ENCODE data around the gene UBA5. TPM values are rescaled to one million over a fixed set of nuclear protein-coding genes. Genes with fewer than 3 reads are reported as not detected.

UBA5 gene
- total and polyA plus RNA-seq, 9 of the 15 experiments (the other 6 are each of a cell fraction or from before 2014, with no cell fraction given) = 8.1 to 71.1 (median 29.4) TPM

- Histone ChIP-seq H3K9ac (ENCODE audit: insufficient read depth in 1 of 2, low read depth in 2 of 2, low read length in 2 of 2) (no peak overlapping the region), H4K20me1 (replicated peaks; ENCODE audit: control insufficient read depth, insufficient read depth, low read length) (no peaks in the 10 kb centered on the region), H2AFZ (ENCODE audit: low read depth, low read length) (no peak overlapping the region), H3K9me1 (ENCODE audit: control insufficient read depth, insufficient read depth, low read length) (no peaks in the 10 kb centered on the region), H3K4me2 (ENCODE audit: insufficient read depth, low read length) (no peak overlapping the region), H3K36me3 (ENCODE audit: control insufficient read depth, insufficient read depth, low read length) (no peaks in the 10 kb centered on the region), H3K79me2 (ENCODE audit: control insufficient read depth, insufficient read depth, low read length) (no peaks in the 10 kb centered on the region), H3K9me3 (replicated peaks; ENCODE audit: control insufficient read depth, insufficient read depth, low read depth, low read length) (no peaks in the 10 kb centered on the region), H3K27ac (ENCODE audit: extremely low read depth, low read depth, low read length) (no peak overlapping the region), H3K4me3 (no peak overlapping the region), H3K4me1 (replicated peaks in 1 of 2; ENCODE audit: control insufficient read depth in 2 of 2, insufficient read depth in 2 of 2, low read length in 2 of 2) (no peaks in the 10 kb centered on the region), H3K27me3 (ENCODE audit: control insufficient read depth in 2 of 2, insufficient read depth in 2 of 2, low read length in 2 of 2) (no peaks in the 10 kb centered on the region)
- intact Hi-C loops (cut with micrococcal nuclease) (no loop called here), in situ Hi-C loops (cut with MboI) (no loop called here)
- BruUV-seq (replicated peaks) = no TSS peak
- TF ChIP-seq XRCC4 (IDR thresholded peaks at IDR 0.05; ENCODE audit: extremely low read depth, insufficient read depth, insufficient read length) = no peak
- TF ChIP-seq SRSF7 (optimal IDR thresholded peaks at IDR 0.05; ENCODE audit: low read depth, low read length) = no peak
- no peak for TF ChIP-seq ZNF232 (CRISPR knock-in tag; IDR thresholded peaks at IDR 0.05)
- TF ChIP-seq POLR3A (IDR thresholded peaks at IDR 0.05; ENCODE audit: borderline replicate concordance, extremely low read depth, insufficient read depth, insufficient read length) = no peak
- ChIA-PET CTCF (ENCODE audit: low intra/inter-chr PET ratio) (no interaction called here), POLR2A (no interaction called here)
- WGBS (ENCODE audit: insufficient coverage, low coverage, missing lambda C conversion rate) = 66% methylated on average over 7 of the region's 7 CpGs
- DNase-seq (ENCODE audit: extremely low read depth in 1 of 4, low spot score in 3 of 4) = no peak
- no peak for FAIRE-seq
- ATAC-seq = no peak
These were observed 35.3 kb upstream of the UBA5 start for GRCh38 chr3:132624790-132625189.

GRCh38 chr3:132625613-132626012 lies 34.5 kb upstream of the UBA5 start:
- Histone ChIP-seq H3K4me1 (replicated peaks in 1 of 2; ENCODE audit: control insufficient read depth in 2 of 2, insufficient read depth in 2 of 2, low read length in 2 of 2) (no peaks in the 10 kb centered on the region), H4K20me1 (replicated peaks; ENCODE audit: control insufficient read depth, insufficient read depth, low read length) (no peaks in the 10 kb centered on the region), H3K36me3 (ENCODE audit: control insufficient read depth, insufficient read depth, low read length) (no peaks in the 10 kb centered on the region), H3K27ac (ENCODE audit: extremely low read depth, low read depth, low read length) (no peak overlapping the region), H3K4me2 (ENCODE audit: insufficient read depth, low read length) (no peak overlapping the region), H3K4me3 (no peak overlapping the region), H3K27me3 (ENCODE audit: control insufficient read depth in 2 of 2, insufficient read depth in 2 of 2, low read length in 2 of 2) (no peaks in the 10 kb centered on the region), H3K9me3 (replicated peaks; ENCODE audit: control insufficient read depth, insufficient read depth, low read depth, low read length) (no peaks in the 10 kb centered on the region), H3K9me1 (ENCODE audit: control insufficient read depth, insufficient read depth, low read length) (no peaks in the 10 kb centered on the region), H2AFZ (ENCODE audit: low read depth, low read length) (no peak overlapping the region), H3K9ac (ENCODE audit: insufficient read depth in 1 of 2, low read depth in 2 of 2, low read length in 2 of 2) (no peak overlapping the region), H3K79me2 (ENCODE audit: control insufficient read depth, insufficient read depth, low read length) (no peaks in the 10 kb centered on the region)
- 88% methylated on average over 1 of the region's 1 CpG for WGBS (ENCODE audit: insufficient coverage, low coverage, missing lambda C conversion rate)
- in situ Hi-C loops (cut with MboI) = no loop called here
- intact Hi-C loops (cut with micrococcal nuclease) = no loop called here
- CTCF ChIA-PET (ENCODE audit: low intra/inter-chr PET ratio) = no interaction called here
- POLR2A ChIA-PET = interaction anchor here (0.6 kb wide), 1 partner anchor 220 kb away, joined by 3 read pairs; no protein-coding TSS in a partner anchor
- ATAC-seq = no peak
- FAIRE-seq = no peak
- no TSS peak for BruUV-seq (replicated peaks)
- no peak for DNase-seq (ENCODE audit: extremely low read depth in 1 of 4, low spot score in 3 of 4)
- TF ChIP-seq ZNF408 (CRISPR knock-in tag; IDR thresholded peaks at IDR 0.05; ENCODE audit: low read depth) (no peak), JUNB (CRISPR knock-in tag; conservative IDR thresholded peaks at IDR 0.05) (no peak), PML (IDR thresholded peaks at IDR 0.05; ENCODE audit: low read length) (no peak), FOXK1 (CRISPR knock-in tag; IDR thresholded peaks at IDR 0.05; ENCODE audit: borderline replicate concordance) (no peak), EP400 (IDR thresholded peaks at IDR 0.05) (no peak), ETS2 (tag; IDR thresholded peaks at IDR 0.05; ENCODE audit: borderline replicate concordance, poor library complexity, severe bottlenecking) (no peak), ZNF184 (CRISPR knock-in tag; IDR thresholded peaks at IDR 0.05) (no peak), ARID3A (IDR thresholded peaks at IDR 0.05; ENCODE audit: borderline replicate concordance, low read depth, low read length) (no peak), KDM1A (IDR thresholded peaks at IDR 0.05) (no peak), ZNF444 (CRISPR knock-in tag; IDR thresholded peaks at IDR 0.05) (no peak)
- TF ChIP-seq, protein P1, sequence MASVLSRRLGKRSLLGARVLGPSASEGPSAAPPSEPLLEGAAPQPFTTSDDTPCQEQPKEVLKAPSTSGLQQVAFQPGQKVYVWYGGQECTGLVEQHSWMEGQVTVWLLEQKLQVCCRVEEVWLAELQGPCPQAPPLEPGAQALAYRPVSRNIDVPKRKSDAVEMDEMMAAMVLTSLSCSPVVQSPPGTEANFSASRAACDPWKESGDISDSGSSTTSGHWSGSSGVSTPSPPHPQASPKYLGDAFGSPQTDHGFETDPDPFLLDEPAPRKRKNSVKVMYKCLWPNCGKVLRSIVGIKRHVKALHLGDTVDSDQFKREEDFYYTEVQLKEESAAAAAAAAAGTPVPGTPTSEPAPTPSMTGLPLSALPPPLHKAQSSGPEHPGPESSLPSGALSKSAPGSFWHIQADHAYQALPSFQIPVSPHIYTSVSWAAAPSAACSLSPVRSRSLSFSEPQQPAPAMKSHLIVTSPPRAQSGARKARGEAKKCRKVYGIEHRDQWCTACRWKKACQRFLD (CRISPR knock-in tag; IDR thresholded peaks at IDR 0.05) = no peak

All from K562 (cell line).